GM12865 (cell line): ENCODE measurements around the gene AP5S1.

ENCODE experiments used
- DNase-seq: peaks from one replicate; pipeline ENCODE4 v3.0.0; 2010; ENCODE audit warnings: low read depth
- H3K4me3 ChIP-seq: 2 replicates; pipeline ENCODE4 v1.5.1; 2011; ENCODE audit warnings: mild to moderate bottlenecking, low read depth, low read length, control low read depth
- CTCF ChIP-seq: IDR thresholded peaks from 2 replicates; pipeline ENCODE4 v1.5.1; 2011; ENCODE audit warnings: low read length, control low read depth, low read depth, inconsistent platforms; ENCODE audit not compliant: insufficient read depth; ENCODE audit errors: missing control alignments

The AP5S1 gene

DNA sequence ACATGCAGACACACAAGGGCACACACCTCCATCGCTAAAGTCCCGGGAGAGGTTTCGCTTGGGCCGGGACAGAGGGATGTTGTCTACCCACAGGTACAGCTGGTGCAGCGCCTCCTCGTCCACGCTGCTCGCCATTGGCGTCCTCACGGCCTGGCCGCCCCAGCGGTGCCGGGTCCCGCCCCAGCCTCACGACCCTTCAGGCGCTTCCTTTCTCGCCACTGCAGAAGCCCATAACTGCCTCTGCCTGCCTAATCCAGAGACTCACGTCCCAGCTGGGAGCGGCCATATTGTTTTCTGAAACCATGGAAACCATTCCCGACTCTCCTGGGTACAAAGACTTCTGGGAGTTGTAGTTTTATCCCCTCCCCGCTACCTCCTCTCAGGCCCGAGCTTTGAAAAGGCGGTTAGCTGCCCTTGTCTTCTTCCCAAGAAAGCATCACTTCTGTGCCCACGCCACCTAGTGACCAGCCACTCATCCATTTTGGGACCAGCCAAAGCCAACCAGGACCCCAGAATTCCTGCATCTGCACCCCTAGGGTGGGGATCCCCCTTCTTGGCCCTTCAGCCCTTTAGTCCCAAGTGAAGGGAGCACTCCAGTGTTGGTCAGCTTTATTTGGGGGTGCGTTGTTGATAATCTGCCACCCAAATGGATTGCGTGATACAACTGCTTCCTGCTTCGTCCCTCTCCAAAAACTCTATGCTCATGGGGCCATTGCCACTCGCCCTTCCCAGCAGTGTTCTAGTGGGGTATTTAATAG is 39.0 kb upstream of the AP5S1 start, which contains the start of gene SPEF1:
TSS of gene SPEF1 (minus strand) at position 296 of the 758 bp plus-strand sequence. CDS start at position 135, 161 bp downstream.
- H3K4me3 ChIP-seq, result no peak within 1 kb of the TSS
- no peak for TF ChIP-seq CTCF

GRCh38 chr20:3782597-3782996 is 37.8 kb upstream of the AP5S1 start:
- no peak for DNase-seq
- H3K4me3 ChIP-seq, result no peak overlapping the region
- TF ChIP-seq CTCF, result no peak

More for the DNA sequence above, 39.0 kb upstream of the AP5S1 start, which contains the start of gene SPEF1:
- DNase-seq, result peak; percentile 80

DNA sequence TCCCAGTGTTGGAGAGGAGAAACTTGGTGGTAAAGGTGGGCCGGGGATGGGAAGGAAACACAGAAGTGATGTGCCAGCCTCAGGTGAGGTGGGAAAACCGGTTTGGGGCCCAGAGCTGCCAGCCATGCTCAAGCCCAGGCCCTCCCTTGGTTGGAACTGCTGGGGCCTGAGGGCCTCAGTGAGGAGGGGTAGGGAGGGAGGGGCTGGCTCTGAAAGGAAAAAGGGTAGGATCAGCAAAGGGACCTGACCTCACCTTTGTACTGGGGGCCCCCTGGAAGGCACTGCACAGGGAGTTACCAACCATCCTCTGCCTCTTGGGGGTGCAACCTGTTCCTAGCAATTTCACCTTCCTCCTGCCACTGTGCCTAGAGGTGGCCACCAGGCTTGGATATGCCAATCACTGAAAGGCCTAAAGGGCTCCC is 37.3 kb upstream of the AP5S1 start:
- no peak for DNase-seq
- TF ChIP-seq CTCF, result no peak
- H3K4me3 ChIP-seq, result no peak overlapping the region

- H3K4me3 ChIP-seq, result no peak overlapping the region
- TF ChIP-seq CTCF, result no peak
- DNase-seq, result no peak
These were observed 36.7 kb upstream of the AP5S1 start for GRCh38 chr20:3783511-3784195.

DNA sequence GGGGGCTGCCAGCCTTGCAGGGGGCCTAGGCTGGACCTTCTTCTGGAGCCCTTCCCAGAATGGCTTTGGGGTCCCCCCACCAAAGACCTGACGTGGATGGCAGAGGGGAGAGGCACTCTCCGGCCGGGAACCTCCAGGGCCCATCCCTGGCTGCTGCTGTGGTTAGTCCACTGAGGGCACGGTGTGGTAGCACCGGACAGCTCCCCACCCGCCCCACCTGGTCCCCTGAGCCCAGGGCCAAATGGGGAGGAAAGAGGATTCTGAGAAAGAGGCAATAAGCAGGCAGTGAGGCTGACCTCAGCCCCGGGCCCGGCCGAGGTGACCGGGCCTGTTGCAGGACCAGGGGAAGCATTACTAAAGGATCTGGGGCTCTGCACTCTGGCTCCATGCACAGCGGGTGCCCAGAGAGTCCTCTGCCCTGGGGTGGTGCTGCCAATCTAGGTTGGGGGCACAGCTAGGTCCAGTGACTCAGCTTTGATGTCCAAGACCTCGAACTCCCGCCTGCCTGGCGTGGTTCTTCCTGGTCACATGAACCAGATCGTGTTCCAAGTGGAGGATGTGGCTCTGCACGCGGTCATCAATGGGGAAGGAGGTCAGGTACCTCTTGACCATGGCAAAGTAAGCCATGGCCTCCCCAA is 36.0 kb upstream of the AP5S1 start:
- no peak overlapping the region for H3K4me3 ChIP-seq
- TF ChIP-seq CTCF, result no peak
- no peak for DNase-seq

DNA sequence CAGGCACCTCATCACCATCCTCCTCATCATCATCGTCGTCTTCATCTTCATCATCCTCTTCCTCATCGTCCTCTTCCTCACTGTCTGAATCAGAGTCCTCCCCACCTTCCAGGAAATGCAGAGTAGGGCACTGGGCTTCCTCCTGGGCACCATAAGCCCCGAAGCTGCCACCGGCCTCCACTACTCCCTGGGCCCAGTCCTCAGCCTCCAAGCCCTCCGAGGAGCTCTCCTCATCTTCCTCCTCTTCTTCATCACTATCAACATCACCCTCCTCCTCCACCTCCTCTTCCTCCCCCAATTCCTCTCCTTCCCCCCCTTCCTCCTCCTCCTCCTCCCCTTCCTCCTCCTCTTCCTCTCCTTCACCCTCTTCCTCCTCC is 35.5 kb upstream of the AP5S1 start:
- DNase-seq, result no peak
- H3K4me3 ChIP-seq, result no peak overlapping the region
- TF ChIP-seq CTCF, result no peak
